Loucy (cell line): ENCODE measurements around the gene MAGEC3.
"Not testable (repeated sequence)": the region's sequence is repeated elsewhere in the genome, so short reads cannot be mapped to it uniquely, and the experiment has no call there.

Source experiments
- H2AFZ ChIP-seq: fragments of 200-600 bp; sonication (generic); 2 replicates; pipeline ENCODE4 v1.6.0; 2016; ENCODE audit warnings: antibody characterized with exemption, mild to moderate bottlenecking, low read length, moderate library complexity
- H3F3A ChIP-seq: fragments of 200-600 bp; 2 replicates; pipeline ENCODE4 v1.6.0; 2016; ENCODE audit warnings: antibody characterized with exemption, low read depth, mild to moderate bottlenecking
- H3K27me3 ChIP-seq: fragments of 200-600 bp; sonication (generic); 2 replicates; pipeline ENCODE4 v1.6.1; 2014; ENCODE audit warnings: low read length, mild to moderate bottlenecking; ENCODE audit not compliant: insufficient read depth, poor library complexity, severe bottlenecking
- H3K36me3 ChIP-seq: fragments of 200-600 bp; sonication (generic); 2 replicates; pipeline ENCODE4 v1.6.1; 2016; ENCODE audit warnings: low read length; ENCODE audit not compliant: insufficient read depth
- H3K4me1 ChIP-seq: fragments of 200-600 bp; sonication (generic); 2 replicates; pipeline ENCODE4 v1.5.1; 2014; ENCODE audit warnings: low read length, mild to moderate bottlenecking; ENCODE audit not compliant: insufficient read depth, poor library complexity, severe bottlenecking
- H3K4me2 ChIP-seq: fragments of 200-600 bp; sonication (generic); 2 replicates; pipeline ENCODE4 v1.6.0; 2014; ENCODE audit warnings: antibody characterized with exemption, low read length, low read depth, mild to moderate bottlenecking; ENCODE audit not compliant: poor library complexity, severe bottlenecking
- H3K4me3 ChIP-seq: fragments of 200-600 bp; sonication (generic); 2 replicates; pipeline ENCODE4 v1.5.1; 2014; ENCODE audit warnings: low read length, mild to moderate bottlenecking, mixed read lengths; ENCODE audit not compliant: poor library complexity, severe bottlenecking
- H3K79me2 ChIP-seq: fragments of 200-600 bp; sonication (generic); 2 replicates; pipeline ENCODE4 v1.6.1; 2014; ENCODE audit warnings: low read length; ENCODE audit not compliant: insufficient read depth
- H3K9ac ChIP-seq: fragments of 200-600 bp; sonication (generic); 2 replicates; pipeline ENCODE4 v1.6.0; 2014; ENCODE audit warnings: mild to moderate bottlenecking, low read depth, low read length, moderate library complexity; ENCODE audit not compliant: poor library complexity, severe bottlenecking
- H3K9me2 ChIP-seq: fragments of 200-600 bp; sonication (generic); replicated peaks from 2 replicates; pipeline ENCODE4 v1.6.1; 2016; ENCODE audit warnings: low read depth, low read length, mixed read lengths
- H3K9me3 ChIP-seq: fragments of 200-600 bp; sonication (generic); 2 replicates; pipeline ENCODE4 v1.6.1; 2014; ENCODE audit warnings: mild to moderate bottlenecking, antibody characterized with exemption, low read length, low read depth; ENCODE audit not compliant: insufficient read depth
- H4K20me1 ChIP-seq: fragments of 200-600 bp; sonication (generic); 2 replicates; pipeline ENCODE4 v1.6.0; 2014; ENCODE audit warnings: antibody characterized with exemption, low read length, mild to moderate bottlenecking; ENCODE audit not compliant: insufficient read depth, poor library complexity, severe bottlenecking
- EZH2phosphoT487 ChIP-seq: fragments of 200-600 bp; IDR thresholded peaks from 2 replicates; pipeline ENCODE4 v1.6.1; 2018; ENCODE audit warnings: antibody characterized with exemption, mild to moderate bottlenecking, moderate library complexity, borderline replicate concordance
- TF ChIP-seq, protein P1 (sequence below): fragments of 200-600 bp; sonication (generic); conservative IDR thresholded peaks from 2 replicates; pipeline ENCODE4 v1.5.1; 2014; ENCODE audit warnings: mild to moderate bottlenecking, antibody characterized with exemption, low read length

The MAGEC3 gene

DNA sequence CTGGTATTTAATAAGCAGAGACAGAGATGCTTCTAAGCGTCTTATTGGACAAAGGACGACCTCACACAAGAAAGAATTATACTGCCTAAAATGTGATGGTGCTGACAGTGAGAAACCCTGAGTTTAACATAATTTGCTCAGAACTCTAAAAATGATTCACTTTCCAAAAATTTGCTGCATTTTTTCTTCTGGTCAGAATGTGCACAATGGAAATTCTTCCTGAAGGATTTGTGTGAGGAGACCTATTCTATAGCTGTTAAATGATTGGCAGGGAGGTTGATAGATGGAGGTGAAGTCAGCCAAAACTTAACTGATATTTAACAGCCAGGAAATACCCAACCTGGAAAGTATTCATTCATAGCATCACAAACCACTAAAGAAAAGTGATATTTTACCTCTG lies 1.7 kb downstream of the MAGEC3 start:
- Histone ChIP-seq H3F3A (no peaks in the 10 kb centered on the region), H4K20me1 (no peaks in the 10 kb centered on the region), H2AFZ (no peak overlapping the region), H3K4me1 (no peaks in the 10 kb centered on the region), H3K27me3 (no peaks in the 10 kb centered on the region), H3K9me3 (no peaks in the 10 kb centered on the region), H3K9ac (no peak overlapping the region), H3K4me2 (no peak overlapping the region), H3K9me2 (no peaks in the 10 kb centered on the region), H3K79me2 (no peaks in the 10 kb centered on the region), H3K36me3 (no peaks in the 10 kb centered on the region), H3K4me3 (no peak overlapping the region)
- no peak for TF ChIP-seq EZH2phosphoT487
- TF ChIP-seq, protein P1, sequence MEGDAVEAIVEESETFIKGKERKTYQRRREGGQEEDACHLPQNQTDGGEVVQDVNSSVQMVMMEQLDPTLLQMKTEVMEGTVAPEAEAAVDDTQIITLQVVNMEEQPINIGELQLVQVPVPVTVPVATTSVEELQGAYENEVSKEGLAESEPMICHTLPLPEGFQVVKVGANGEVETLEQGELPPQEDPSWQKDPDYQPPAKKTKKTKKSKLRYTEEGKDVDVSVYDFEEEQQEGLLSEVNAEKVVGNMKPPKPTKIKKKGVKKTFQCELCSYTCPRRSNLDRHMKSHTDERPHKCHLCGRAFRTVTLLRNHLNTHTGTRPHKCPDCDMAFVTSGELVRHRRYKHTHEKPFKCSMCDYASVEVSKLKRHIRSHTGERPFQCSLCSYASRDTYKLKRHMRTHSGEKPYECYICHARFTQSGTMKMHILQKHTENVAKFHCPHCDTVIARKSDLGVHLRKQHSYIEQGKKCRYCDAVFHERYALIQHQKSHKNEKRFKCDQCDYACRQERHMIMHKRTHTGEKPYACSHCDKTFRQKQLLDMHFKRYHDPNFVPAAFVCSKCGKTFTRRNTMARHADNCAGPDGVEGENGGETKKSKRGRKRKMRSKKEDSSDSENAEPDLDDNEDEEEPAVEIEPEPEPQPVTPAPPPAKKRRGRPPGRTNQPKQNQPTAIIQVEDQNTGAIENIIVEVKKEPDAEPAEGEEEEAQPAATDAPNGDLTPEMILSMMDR: no peak

DNA sequence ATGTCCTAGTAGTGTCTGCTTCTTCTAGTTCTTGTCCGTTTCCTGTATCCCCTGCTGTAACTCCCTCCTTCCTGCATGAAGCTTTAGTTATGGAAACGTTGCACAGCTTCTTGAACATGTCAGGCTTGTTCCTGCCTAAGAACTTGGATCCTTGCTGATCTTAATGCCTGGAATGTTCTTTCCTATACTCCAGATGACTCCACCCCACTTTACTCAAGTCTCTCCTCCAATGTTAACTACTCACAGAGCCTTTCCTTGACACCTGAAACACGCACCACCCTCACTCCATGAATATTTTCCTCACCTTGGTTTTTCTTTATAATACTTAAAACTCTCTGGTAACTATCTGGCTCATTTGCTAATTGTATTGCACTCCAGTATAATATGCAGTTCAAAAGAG lies 19.4 kb downstream of the MAGEC3 start:
- no peaks in the 10 kb centered on the region for H3K4me1 ChIP-seq
- no peaks in the 10 kb centered on the region for H3K27me3 ChIP-seq
- H3K9ac ChIP-seq: no peak overlapping the region
- no peaks in the 10 kb centered on the region for H3K9me3 ChIP-seq
- H3K36me3 ChIP-seq: no peaks in the 10 kb centered on the region
- no peaks in the 10 kb centered on the region for H4K20me1 ChIP-seq
- H2AFZ ChIP-seq: no peak overlapping the region
- no peaks in the 10 kb centered on the region for H3K9me2 ChIP-seq
- no peaks in the 10 kb centered on the region for H3F3A ChIP-seq
- TF ChIP-seq, protein P1: no peak
- TF ChIP-seq EZH2phosphoT487: no peak
- H3K4me2 ChIP-seq: no peak overlapping the region
- no peak overlapping the region for H3K4me3 ChIP-seq
- H3K79me2 ChIP-seq: no peaks in the 10 kb centered on the region

DNA sequence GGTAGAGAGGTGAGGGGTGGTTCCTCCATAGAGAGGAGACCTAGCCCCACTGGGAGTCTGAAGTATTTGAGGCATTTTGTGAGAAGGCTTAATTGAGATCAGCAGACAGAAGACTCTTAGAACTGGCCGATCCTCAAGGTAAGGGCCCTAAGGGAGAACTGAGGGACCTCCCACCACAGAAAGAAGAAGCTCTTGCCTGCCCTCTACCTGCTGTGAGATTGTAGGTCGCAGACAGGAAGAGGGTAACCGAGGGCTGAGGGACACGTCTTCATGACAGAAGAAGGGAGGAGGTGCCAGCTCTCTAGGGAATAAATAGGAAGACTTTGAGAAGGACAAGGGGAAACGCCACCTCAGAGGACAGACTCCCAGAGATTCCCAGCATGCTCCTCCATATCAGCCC lies 41.5 kb downstream of the MAGEC3 start:
- Histone ChIP-seq H2AFZ (no peak overlapping the region), H3F3A (no peaks in the 10 kb centered on the region), H3K4me2 (no peak overlapping the region)

DNA sequence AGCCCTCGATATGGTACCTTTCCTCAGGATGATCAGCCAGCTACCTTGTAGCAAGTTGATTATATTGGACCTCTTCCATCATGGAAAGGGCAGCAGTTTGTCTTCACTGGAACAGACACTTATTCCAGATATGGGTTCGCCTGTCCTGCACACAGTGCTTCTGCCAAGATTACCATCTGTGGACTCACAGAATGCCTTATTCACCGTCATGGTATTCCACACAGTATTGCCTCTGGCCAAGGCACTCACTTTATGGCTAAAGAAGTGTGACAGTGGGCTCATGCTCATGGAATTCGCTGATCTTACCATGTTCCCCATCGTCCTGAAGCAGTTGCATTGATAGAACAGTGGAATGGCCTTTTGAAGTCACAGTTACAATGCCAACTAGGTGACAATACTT lies 50.7 kb downstream of the MAGEC3 start:
- not testable (repeated sequence) for H3K79me2 ChIP-seq, H3K36me3 ChIP-seq, H2AFZ ChIP-seq, H3K9ac ChIP-seq, H3K27me3 ChIP-seq, H3K4me2 ChIP-seq, H3F3A ChIP-seq, H3K4me1 ChIP-seq, H4K20me1 ChIP-seq, H3K9me2 ChIP-seq, H3K9me3 ChIP-seq, H3K4me3 ChIP-seq

More for the DNA sequence above, 41.5 kb downstream of the MAGEC3 start:
- no peaks in the 10 kb centered on the region for H3K9me2 ChIP-seq
- H3K4me1 ChIP-seq: no peaks in the 10 kb centered on the region
- no peak overlapping the region for H3K4me3 ChIP-seq
- no peaks in the 10 kb centered on the region for H4K20me1 ChIP-seq
- H3K9ac ChIP-seq: no peak overlapping the region
- no peaks in the 10 kb centered on the region for H3K9me3 ChIP-seq
- no peaks in the 10 kb centered on the region for H3K79me2 ChIP-seq
- H3K27me3 ChIP-seq: no peaks in the 10 kb centered on the region
- TF ChIP-seq EZH2phosphoT487: no peak
- TF ChIP-seq, protein P1: no peak
- no peaks in the 10 kb centered on the region for H3K36me3 ChIP-seq
